Fibroblast of gingiva (primary cell): ENCODE measurements around the gene TMEM252.

Experiments used
- DNase-seq: peaks from one replicate; pipeline ENCODE4 v3.0.0-alpha.2; 2011; ENCODE audit warnings: low read depth

Gene TMEM252

DNA sequence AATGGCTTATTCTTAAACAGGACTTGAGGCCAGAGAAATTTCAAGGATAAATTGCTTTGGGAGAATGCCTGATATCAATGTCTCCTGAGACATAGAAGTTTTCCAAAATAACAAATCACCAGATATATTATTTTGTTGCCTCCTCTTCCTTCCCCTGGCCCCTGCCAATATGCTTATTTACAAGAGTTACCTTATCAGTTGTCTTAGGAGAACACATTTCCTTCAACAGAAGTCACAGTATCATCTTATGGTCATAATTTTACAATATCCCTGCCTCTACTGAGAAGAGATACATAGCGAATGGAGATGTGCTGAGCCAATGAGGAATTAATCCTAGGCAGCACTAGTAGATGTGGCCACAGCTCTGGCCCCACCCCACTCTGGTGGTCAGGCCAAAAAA, 43.1 kb downstream of the TMEM252 start:
- DNase-seq, result no peak

DNA sequence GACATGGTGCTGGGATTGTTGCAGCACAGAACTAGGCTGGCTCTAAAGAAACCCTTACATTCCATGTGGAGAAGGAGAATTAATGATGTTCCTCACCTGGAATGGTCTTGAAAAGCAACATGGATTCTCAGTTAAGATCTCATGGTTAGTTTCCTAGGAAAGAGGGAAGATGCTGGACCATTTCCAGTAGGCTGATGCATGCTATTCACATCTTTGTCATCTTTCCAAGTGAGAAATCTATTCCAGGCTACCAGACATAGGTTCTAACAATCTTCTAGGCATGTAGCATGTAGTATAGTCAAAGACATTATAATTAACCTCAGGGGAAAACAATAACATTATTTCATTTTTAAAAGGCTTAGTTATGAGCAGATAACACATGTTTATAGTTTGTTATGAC, 44.3 kb downstream of the TMEM252 start:
- DNase-seq, result no peak

DNA sequence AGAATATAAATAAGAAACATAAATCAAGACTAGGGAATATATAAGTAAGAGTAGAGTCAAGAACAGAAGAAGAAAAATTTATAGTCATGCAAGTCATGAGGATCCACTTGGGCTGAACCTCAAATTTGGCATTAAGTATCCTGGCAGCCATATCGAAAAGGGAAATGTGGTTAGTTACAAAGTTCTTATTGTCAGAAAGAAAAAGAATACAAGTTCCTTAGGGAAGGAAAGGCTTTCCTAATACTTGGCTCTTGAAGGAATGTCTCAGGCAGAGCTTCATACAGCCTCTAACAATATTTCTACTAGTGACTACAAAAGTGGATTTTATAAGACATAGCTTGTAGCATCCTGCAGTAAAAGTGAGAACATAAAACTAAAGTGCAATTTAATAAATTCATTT, 45.4 kb downstream of the TMEM252 start:
- no peak for DNase-seq

DNA sequence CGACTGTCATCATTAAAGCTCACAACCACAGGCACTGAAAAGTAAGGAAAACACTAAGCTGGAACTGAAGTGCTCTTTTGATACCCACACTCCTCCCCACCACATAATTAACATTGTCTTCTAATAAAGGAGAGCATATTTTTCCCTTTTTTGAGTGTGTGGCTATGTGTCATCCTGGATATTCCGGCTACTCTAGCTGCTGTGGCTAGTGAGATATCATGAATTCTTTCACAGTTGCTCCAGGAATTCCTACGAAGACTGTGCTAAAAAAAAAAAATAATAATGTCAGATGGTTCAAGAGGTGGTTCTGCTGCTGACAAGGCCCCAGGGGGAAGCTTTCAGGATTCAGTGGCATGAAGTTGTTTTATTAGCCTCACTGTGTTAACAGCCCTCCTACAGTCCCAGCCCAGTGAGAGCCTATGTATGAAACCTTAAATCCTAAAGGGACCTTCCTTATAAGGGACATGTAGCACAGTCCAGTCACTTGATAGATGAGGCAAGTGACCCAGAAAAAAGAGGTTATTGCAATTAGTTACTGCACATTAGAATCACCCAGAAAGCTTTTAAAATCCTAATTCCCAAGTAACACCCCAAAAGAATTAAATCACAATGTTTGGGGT, 46.6 kb downstream of the TMEM252 start:
- no peak for DNase-seq

DNA sequence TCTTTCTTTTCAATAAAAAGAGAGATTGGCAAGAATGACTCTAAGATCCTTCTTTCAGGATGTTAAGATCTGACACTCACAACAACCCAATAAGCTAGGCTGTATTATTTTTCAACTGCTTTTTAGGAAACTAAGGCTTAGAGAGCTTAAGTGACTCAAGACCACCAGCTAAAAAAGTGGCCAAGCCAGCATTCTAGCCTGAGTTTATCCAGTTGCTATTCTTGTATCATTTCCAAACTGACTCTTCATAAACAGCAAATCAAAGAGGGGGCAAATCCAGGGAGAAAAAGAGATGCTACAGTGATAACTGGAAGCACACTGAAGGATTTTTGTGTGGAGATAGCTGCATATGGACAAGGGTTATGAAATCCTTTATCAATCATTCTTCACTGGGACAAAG, 47.1 kb downstream of the TMEM252 start:
- no peak for DNase-seq

DNA sequence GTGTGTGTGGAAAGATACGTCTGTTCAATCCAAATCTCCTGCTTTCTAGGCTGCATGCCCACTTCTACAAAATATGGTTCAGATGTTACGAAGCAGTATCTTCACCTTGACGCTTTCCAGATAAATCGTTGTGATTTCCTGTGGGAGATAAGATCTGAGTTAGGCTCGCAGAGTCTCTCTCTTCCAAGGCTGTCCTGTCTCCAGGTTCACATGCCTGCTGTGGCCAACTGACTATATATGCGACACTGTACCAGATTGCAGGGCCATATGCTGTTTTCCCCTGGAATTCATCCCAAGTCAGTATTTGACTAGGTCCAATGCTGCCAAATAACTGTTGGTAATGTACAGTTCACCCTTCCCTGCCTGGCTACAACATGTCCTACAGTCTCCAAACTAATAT, 47.9 kb downstream of the TMEM252 start:
- no peak for DNase-seq

DNA sequence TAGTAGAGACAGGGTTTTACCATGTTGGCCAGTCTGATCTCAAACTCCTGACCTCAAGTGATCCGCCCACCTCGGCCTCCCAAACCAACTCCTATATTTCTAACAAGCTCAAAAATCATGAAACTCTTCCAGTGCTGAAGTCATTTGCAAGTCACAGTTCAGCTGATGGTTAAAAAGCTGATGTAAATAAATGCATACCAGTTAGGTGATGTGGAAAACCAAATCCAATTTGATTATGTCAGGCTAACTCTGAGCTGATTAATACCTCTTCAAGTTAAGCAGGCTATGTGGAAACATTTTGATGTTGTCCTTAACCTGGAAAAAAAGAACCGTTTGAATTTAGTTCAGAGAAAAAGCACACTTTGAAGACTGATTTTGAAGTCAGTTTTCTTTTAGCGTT, 51.0 kb downstream of the TMEM252 start:
- no peak for DNase-seq

DNA sequence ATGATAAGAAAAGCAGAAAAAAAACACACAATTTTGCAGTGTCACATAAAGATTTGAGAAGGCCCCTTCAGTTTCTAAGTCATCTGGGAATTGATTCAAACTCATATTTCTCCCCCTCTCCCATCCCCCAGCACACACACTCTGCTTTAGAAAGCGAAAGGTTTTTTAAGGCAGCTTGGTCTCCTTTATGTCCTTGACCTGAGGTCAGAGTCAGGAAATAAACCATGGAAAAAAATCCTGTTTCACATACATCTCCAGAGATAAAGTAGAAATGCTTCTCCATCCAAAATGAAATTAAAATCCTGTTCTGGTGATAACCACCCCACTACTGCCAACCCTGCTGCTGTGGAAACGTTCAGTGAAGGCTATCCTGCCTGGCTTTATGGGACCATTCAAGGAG, 52.6 kb downstream of the TMEM252 start:
- DNase-seq, result no peak
